Measurements from ENCODE around the gene TNFAIP8. TPM values are rescaled to one million over a fixed set of nuclear protein-coding genes. Genes with fewer than 3 reads are reported as not detected.
A peak's percentile ranks its signal among the peaks of the same experiment; 100 is the strongest.

TNFAIP8 gene
- total and polyA plus RNA-seq, 9 of the 15 experiments (the other 6 are each of a cell fraction or from before 2014, with no cell fraction given): 29.9 to 52.2 (median 44.8) TPM

DNA sequence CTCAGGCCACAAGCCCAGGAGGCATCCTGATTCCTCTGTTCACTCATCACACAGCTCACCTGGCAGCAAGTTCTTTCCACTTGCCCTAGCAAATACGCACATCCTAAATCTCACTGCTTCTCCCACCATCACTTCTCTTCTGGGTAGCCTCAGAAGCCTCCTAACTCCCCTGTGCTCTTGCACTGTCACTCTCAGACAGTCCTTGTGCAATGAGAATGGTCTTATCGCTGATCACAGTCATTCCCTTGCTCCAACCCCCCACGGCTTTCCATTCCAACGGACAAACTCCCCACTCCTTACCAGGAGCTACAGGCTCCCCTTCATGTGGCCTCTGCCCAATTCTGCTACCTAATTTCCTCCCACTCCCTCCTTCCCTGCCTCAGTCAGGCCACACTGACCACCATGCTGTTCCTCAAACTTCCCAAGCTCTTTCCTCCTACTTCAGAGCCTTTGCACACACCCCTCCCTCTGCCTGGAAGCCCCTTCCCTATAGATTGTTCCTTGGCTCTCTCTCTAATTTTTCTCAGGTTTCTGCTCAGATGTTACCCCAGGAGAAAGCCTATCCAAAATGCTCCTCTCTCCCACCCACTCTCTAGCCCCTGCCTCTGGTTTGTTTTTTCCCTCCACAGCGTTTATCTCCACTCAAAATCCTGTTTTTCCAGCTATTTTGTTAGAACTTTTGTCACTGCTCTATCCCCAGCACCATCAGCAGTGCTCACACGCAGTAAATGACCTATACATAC lies 34.1 kb upstream of the TNFAIP8 start (continued):
- TF ChIP-seq, protein P1, sequence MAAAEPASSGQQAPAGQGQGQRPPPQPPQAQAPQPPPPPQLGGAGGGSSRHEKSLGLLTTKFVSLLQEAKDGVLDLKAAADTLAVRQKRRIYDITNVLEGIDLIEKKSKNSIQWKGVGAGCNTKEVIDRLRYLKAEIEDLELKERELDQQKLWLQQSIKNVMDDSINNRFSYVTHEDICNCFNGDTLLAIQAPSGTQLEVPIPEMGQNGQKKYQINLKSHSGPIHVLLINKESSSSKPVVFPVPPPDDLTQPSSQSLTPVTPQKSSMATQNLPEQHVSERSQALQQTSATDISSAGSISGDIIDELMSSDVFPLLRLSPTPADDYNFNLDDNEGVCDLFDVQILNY (CRISPR knock-in tag; IDR thresholded peaks at IDR 0.05): no peak
- no peak for TF ChIP-seq ZNF699 (CRISPR knock-in tag; IDR thresholded peaks at IDR 0.05; ENCODE audit: insufficient replicate concordance)
- TF ChIP-seq, protein P2, sequence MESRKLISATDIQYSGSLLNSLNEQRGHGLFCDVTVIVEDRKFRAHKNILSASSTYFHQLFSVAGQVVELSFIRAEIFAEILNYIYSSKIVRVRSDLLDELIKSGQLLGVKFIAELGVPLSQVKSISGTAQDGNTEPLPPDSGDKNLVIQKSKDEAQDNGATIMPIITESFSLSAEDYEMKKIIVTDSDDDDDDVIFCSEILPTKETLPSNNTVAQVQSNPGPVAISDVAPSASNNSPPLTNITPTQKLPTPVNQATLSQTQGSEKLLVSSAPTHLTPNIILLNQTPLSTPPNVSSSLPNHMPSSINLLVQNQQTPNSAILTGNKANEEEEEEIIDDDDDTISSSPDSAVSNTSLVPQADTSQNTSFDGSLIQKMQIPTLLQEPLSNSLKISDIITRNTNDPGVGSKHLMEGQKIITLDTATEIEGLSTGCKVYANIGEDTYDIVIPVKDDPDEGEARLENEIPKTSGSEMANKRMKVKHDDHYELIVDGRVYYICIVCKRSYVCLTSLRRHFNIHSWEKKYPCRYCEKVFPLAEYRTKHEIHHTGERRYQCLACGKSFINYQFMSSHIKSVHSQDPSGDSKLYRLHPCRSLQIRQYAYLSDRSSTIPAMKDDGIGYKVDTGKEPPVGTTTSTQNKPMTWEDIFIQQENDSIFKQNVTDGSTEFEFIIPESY (CRISPR knock-in tag; IDR thresholded peaks at IDR 0.05): no peak
- peak; percentile 68; the same call in 1 of the 2 replicates for TF ChIP-seq STAT5A (IDR thresholded peaks at IDR 0.05; ENCODE audit: borderline replicate concordance, low read length)
- no peak for TF ChIP-seq MEF2A (IDR thresholded peaks at IDR 0.05; ENCODE audit: control insufficient read depth, low read depth, low read length)
- TF ChIP-seq BRCA1 (IDR thresholded peaks at IDR 0.05): no peak
- no peak for TF ChIP-seq BRCA1 (CRISPR knock-in tag; IDR thresholded peaks at IDR 0.05)
- peak; percentile 72; the same call in 1 of the 2 replicates for TF ChIP-seq CC2D1A (IDR thresholded peaks at IDR 0.05)
- no peak for TF ChIP-seq RBM15 (IDR thresholded peaks at IDR 0.05; ENCODE audit: insufficient read depth, low read length)
- no peak for TF ChIP-seq ZNF696 (CRISPR knock-in tag; conservative IDR thresholded peaks at IDR 0.05)
- TF ChIP-seq RAD21 (CRISPR knock-in tag; conservative IDR thresholded peaks at IDR 0.05 in 1 of 2, IDR thresholded peaks at IDR 0.05 in 1 of 2): peak in 1 of 2 experiments; percentile 44; a peak in 2 of 4 replicates
- no peak for TF ChIP-seq ZNF586 (CRISPR knock-in tag; conservative IDR thresholded peaks at IDR 0.05)
- TF ChIP-seq, protein P3, sequence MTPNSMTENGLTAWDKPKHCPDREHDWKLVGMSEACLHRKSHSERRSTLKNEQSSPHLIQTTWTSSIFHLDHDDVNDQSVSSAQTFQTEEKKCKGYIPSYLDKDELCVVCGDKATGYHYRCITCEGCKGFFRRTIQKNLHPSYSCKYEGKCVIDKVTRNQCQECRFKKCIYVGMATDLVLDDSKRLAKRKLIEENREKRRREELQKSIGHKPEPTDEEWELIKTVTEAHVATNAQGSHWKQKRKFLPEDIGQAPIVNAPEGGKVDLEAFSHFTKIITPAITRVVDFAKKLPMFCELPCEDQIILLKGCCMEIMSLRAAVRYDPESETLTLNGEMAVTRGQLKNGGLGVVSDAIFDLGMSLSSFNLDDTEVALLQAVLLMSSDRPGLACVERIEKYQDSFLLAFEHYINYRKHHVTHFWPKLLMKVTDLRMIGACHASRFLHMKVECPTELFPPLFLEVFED (CRISPR knock-in tag; conservative IDR thresholded peaks at IDR 0.05): peak; percentile 92
- TF ChIP-seq, protein P4, sequence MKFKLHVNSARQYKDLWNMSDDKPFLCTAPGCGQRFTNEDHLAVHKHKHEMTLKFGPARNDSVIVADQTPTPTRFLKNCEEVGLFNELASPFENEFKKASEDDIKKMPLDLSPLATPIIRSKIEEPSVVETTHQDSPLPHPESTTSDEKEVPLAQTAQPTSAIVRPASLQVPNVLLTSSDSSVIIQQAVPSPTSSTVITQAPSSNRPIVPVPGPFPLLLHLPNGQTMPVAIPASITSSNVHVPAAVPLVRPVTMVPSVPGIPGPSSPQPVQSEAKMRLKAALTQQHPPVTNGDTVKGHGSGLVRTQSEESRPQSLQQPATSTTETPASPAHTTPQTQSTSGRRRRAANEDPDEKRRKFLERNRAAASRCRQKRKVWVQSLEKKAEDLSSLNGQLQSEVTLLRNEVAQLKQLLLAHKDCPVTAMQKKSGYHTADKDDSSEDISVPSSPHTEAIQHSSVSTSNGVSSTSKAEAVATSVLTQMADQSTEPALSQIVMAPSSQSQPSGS (CRISPR knock-in tag; IDR thresholded peaks at IDR 0.05): no peak
- no peak for TF ChIP-seq ZNF24 (IDR thresholded peaks at IDR 0.05)
- peak; percentile 70; the same call in 1 of the 2 replicates for TF ChIP-seq DMBX1 (CRISPR knock-in tag; IDR thresholded peaks at IDR 0.05; ENCODE audit: borderline replicate concordance)
- peak; percentile 91 for TF ChIP-seq CBFA2T3 (IDR thresholded peaks at IDR 0.05)
- TF ChIP-seq, protein P5, sequence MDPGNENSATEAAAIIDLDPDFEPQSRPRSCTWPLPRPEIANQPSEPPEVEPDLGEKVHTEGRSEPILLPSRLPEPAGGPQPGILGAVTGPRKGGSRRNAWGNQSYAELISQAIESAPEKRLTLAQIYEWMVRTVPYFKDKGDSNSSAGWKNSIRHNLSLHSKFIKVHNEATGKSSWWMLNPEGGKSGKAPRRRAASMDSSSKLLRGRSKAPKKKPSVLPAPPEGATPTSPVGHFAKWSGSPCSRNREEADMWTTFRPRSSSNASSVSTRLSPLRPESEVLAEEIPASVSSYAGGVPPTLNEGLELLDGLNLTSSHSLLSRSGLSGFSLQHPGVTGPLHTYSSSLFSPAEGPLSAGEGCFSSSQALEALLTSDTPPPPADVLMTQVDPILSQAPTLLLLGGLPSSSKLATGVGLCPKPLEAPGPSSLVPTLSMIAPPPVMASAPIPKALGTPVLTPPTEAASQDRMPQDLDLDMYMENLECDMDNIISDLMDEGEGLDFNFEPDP (CRISPR knock-in tag; IDR thresholded peaks at IDR 0.05): no peak
- TF ChIP-seq PHTF2 (CRISPR knock-in tag; IDR thresholded peaks at IDR 0.05): no peak
- TF ChIP-seq BRD9 (IDR thresholded peaks at IDR 0.05; ENCODE audit: low read depth, partially characterized antibody): peak; percentile 97
- TF ChIP-seq ZNF57 (CRISPR knock-in tag; IDR thresholded peaks at IDR 0.05): no peak
- TF ChIP-seq ZNF143 (CRISPR knock-in tag; IDR thresholded peaks at IDR 0.05): no peak
